B cell (primary cell): ENCODE results near the gene DLG2.
A peak's percentile ranks its signal among the peaks of the same experiment; 100 is the strongest.

ENCODE experiments used
- EZH2 ChIP-seq: IDR thresholded peaks from 2 replicates; pipeline ENCODE4 v1.6.1; 2012; ENCODE audit warnings: borderline replicate concordance, low read depth, mild to moderate bottlenecking, moderate library complexity, low read length; ENCODE audit not compliant: insufficient read depth, poor library complexity, severe bottlenecking
- TF ChIP-seq, protein P1 (sequence below): fragments of 200-600 bp; IDR thresholded peaks from one replicate; pipeline ENCODE4 v1.8.0; 2022; ENCODE audit warnings: antibody characterized with exemption, mild to moderate bottlenecking

GRCh38 chr11:84714316-84714780 lies 912.8 kb downstream of the DLG2 start:
- TF ChIP-seq, protein P1, sequence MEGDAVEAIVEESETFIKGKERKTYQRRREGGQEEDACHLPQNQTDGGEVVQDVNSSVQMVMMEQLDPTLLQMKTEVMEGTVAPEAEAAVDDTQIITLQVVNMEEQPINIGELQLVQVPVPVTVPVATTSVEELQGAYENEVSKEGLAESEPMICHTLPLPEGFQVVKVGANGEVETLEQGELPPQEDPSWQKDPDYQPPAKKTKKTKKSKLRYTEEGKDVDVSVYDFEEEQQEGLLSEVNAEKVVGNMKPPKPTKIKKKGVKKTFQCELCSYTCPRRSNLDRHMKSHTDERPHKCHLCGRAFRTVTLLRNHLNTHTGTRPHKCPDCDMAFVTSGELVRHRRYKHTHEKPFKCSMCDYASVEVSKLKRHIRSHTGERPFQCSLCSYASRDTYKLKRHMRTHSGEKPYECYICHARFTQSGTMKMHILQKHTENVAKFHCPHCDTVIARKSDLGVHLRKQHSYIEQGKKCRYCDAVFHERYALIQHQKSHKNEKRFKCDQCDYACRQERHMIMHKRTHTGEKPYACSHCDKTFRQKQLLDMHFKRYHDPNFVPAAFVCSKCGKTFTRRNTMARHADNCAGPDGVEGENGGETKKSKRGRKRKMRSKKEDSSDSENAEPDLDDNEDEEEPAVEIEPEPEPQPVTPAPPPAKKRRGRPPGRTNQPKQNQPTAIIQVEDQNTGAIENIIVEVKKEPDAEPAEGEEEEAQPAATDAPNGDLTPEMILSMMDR, result peak; percentile 28
- no peak for TF ChIP-seq EZH2
